NCI-H460 (cell line): ENCODE results near the gene MTERF2. TPM values are rescaled to one million over a fixed set of nuclear protein-coding genes. Genes with fewer than 3 reads are reported as not detected.
"Not testable (repeated sequence)": the region's sequence is repeated elsewhere in the genome, so short reads cannot be mapped to it uniquely, and the experiment has no call there.

ENCODE experiments used
- DNase-seq: peaks from one replicate; pipeline ENCODE4 v3.0.0-alpha.2; 2016; ENCODE audit warnings: low read depth; ENCODE audit errors: extremely low read depth
- total RNA-seq: library from RNA; depleted of rRNA; stranded (reverse); fragments of >200 nt; shearing (Covaris generic); gene quantifications from 2 replicates; pipeline ENCODE4 v1.2.3, GENCODE V29; 2014

MTERF2 gene
- total RNA-seq, 1 experiment from 2014 or later = 16.3 TPM

- not testable (repeated sequence) for DNase-seq
These were observed 9.2 kb upstream of the MTERF2 start for GRCh38 chr12:106996102-106996501.

- no peak for DNase-seq
These were observed 7.8 kb upstream of the MTERF2 start for GRCh38 chr12:106994579-106995220.

GRCh38 chr12:106987846-106988245 is 900 bp upstream of the MTERF2 start:
- DNase-seq = no peak

- DNase-seq = no peak
These were observed 811 bp downstream of the MTERF2 start for GRCh38 chr12:106986135-106986534.

GRCh38 chr12:106985479-106985878 is 1.5 kb downstream of the MTERF2 start:
- DNase-seq = no peak

GRCh38 chr12:106984588-106985137 is 2.3 kb downstream of the MTERF2 start:
- no peak for DNase-seq

GRCh38 chr12:106982229-106982628 is 4.7 kb downstream of the MTERF2 start:
- DNase-seq = no peak

- no peak for DNase-seq
These were observed 5.2 kb downstream of the MTERF2 start for GRCh38 chr12:106981788-106982187.

- DNase-seq = no peak
These were observed 6.0 kb downstream of the MTERF2 start for GRCh38 chr12:106980944-106981343.

GRCh38 chr12:106978035-106978800 is 8.7 kb downstream of the MTERF2 start:
- DNase-seq = no peak

GRCh38 chr12:106976668-106977067 is 10.3 kb downstream of the MTERF2 start:
- DNase-seq = no peak

GRCh38 chr12:106975993-106976658 is 10.8 kb downstream of the MTERF2 start:
- no peak for DNase-seq

- no peak for DNase-seq
These were observed 11.8 kb downstream of the MTERF2 start for GRCh38 chr12:106975098-106975497.

GRCh38 chr12:106974511-106974910 is 12.4 kb downstream of the MTERF2 start:
- no peak for DNase-seq

- no peak for DNase-seq
These were observed 13.4 kb downstream of the MTERF2 start for GRCh38 chr12:106973545-106973944.

GRCh38 chr12:106971065-106971464 is 15.9 kb downstream of the MTERF2 start:
- no peak for DNase-seq

- no peak for DNase-seq
These were observed 22.4 kb downstream of the MTERF2 start for GRCh38 chr12:106964526-106964925.

- DNase-seq = no peak
These were observed 24.7 kb downstream of the MTERF2 start for GRCh38 chr12:106962286-106962685.

- DNase-seq = no peak
These were observed 26.5 kb downstream of the MTERF2 start for GRCh38 chr12:106960443-106960842.

GRCh38 chr12:106957583-106957982 is 29.4 kb downstream of the MTERF2 start:
- no peak for DNase-seq

- DNase-seq = peak; percentile 47
These were observed 30.8 kb downstream of the MTERF2 start for GRCh38 chr12:106956048-106956578.
